Esophagus (tissue), 2 donors: ENCODE results near the gene CCDC73. TPM values are rescaled to one million over a fixed set of nuclear protein-coding genes. Genes with fewer than 3 reads are reported as not detected.

Source experiments
- H3K27ac ChIP-seq, 2 donors: one replicate each; pipeline ENCODE4 v1.5.1; 2013; ENCODE audit warnings: low read depth in 2 of 2, mild to moderate bottlenecking in 2 of 2, inconsistent platforms in 1 of 2, low read length in 1 of 2, moderate library complexity in 1 of 2
- H3K27me3 ChIP-seq, 2 donors: one replicate each; pipeline ENCODE4 v1.6.1; 2013; ENCODE audit warnings: low read length in 2 of 2, control low read depth in 1 of 2, mild to moderate bottlenecking in 1 of 2; ENCODE audit not compliant: insufficient read depth in 2 of 2, control insufficient read depth in 1 of 2
- H3K36me3 ChIP-seq, 2 donors: one replicate each; pipeline ENCODE4 v1.6.1; 2013; ENCODE audit warnings: low read length in 1 of 2; ENCODE audit not compliant: control insufficient read depth in 2 of 2, insufficient read depth in 2 of 2
- H3K4me1 ChIP-seq, 2 donors: one replicate each; pipeline ENCODE4 v1.6.1; 2013; ENCODE audit warnings: low read length in 1 of 2; ENCODE audit not compliant: control insufficient read depth in 2 of 2, insufficient read depth in 2 of 2
- H3K4me3 ChIP-seq, 2 donors: one replicate each; pipeline ENCODE4 v1.5.1; 2013; ENCODE audit warnings: low read length in 2 of 2, mild to moderate bottlenecking in 2 of 2, low read depth in 1 of 2, moderate library complexity in 1 of 2
- H3K9me3 ChIP-seq, 2 donors: one replicate each; pipeline ENCODE4 v1.6.1; 2013; ENCODE audit warnings: mild to moderate bottlenecking in 2 of 2, low read depth in 1 of 2, low read length in 1 of 2, moderate library complexity in 1 of 2; ENCODE audit not compliant: control insufficient read depth in 2 of 2, insufficient read depth in 1 of 2
- WGBS, 2 donors: extraction: QIAGEN DNeasy Blood & Tissue Kit; methylation state at CpG; one replicate each; pipeline ENCODE4 v1.1.7; 2013; 5-methylcytosine and 5-hydroxymethylcytosine counted together
- polyA plus RNA-seq, 2 donors: library from polyadenylated mRNA; stranded (reverse); fragments of 200-250 nt; gene quantifications; one replicate each; pipeline ENCODE4 v1.2.3, GENCODE V29; 2013
- donor health status: healthy with polysubstance abuse.
- donor health status: Bipolar disorder and iron deficiency.

CCDC73 gene
- polyA plus RNA-seq, 2 donors = 0.02 to 0.05 TPM

- Histone ChIP-seq H3K9me3 (no peaks in the 10 kb centered on the region), H3K4me3 (no peak overlapping the region), H3K27ac (no peak overlapping the region), H3K4me1 (no peaks in the 10 kb centered on the region), H3K36me3 (no peaks in the 10 kb centered on the region), H3K27me3 (no peaks in the 10 kb centered on the region)
- WGBS, 2 donors = 49 to 68% methylated on average over 4 of the region's 4 CpGs
Observed at GRCh38 chr11:32569313-32569881, 225.1 kb downstream of the CCDC73 start.

DNA sequence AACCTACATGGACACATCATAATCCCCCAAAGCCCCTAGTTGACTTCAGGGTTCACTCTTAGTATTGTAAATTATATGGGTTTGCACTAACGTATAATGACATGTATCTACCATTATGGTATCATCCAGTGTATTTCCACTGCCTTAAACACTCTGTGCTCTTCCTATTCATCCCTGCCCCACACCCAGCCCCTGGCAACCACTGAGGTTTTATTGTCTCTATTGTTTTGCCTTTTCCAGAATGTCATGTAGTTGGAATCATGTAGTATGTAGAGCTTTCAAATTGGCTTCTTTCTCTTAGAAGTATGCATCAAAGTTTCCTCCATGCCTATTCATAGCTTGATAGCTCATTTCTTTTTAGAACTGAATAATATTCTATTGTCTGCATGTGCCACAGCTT is 227.3 kb downstream of the CCDC73 start:
- Histone ChIP-seq H3K27me3 (peaks cover 0 to 4% of the 10 kb centered on the region in 2 donors), H3K27ac (no peak overlapping the region), H3K9me3 (no peaks in the 10 kb centered on the region), H3K4me3 (no peak overlapping the region), H3K4me1 (no peaks in the 10 kb centered on the region), H3K36me3 (no peaks in the 10 kb centered on the region)
- 70 to 82% methylated on average over 1 of the region's 1 CpG for WGBS, 2 donors

DNA sequence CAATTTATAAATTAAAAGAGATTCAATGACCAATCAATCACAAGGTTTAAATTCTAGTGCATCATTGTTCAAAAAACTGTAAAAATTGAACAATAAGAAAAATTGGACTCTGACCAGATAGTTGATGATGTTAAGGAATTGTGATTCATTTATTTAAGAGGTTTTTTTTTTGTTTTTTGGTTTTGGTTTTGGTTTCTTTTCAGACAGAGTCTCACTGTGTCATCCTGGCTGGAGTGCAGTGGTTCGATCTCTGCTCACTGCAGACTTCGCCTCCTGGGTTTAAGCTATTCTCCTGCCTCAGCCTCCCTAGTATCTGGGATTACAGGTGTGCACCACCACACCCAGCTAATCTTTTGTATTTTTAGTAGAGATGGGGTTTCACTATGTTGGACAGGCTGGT is 227.9 kb downstream of the CCDC73 start:
- Histone ChIP-seq H3K4me3 (no peak overlapping the region), H3K27ac (no peak overlapping the region), H3K27me3 (peaks cover 0 to 4% of the 10 kb centered on the region in 2 donors), H3K4me1 (no peaks in the 10 kb centered on the region), H3K9me3 (no peaks in the 10 kb centered on the region), H3K36me3 (no peaks in the 10 kb centered on the region)
- 90 to 91% methylated on average over 2 of the region's 2 CpGs for WGBS, 2 donors

GRCh38 chr11:32563600-32563959 is 230.9 kb downstream of the CCDC73 start:
- no peak overlapping the region for H3K4me3 ChIP-seq
- no peaks in the 10 kb centered on the region for H3K36me3 ChIP-seq
- H3K27ac ChIP-seq = no peak overlapping the region
- peaks cover 0 to 4% of the 10 kb centered on the region in 2 donors for H3K27me3 ChIP-seq
- H3K4me1 ChIP-seq = no peaks in the 10 kb centered on the region
- H3K9me3 ChIP-seq = no peaks in the 10 kb centered on the region
- 58 to 72% methylated on average over 3 of the region's 3 CpGs for WGBS, 2 donors

DNA sequence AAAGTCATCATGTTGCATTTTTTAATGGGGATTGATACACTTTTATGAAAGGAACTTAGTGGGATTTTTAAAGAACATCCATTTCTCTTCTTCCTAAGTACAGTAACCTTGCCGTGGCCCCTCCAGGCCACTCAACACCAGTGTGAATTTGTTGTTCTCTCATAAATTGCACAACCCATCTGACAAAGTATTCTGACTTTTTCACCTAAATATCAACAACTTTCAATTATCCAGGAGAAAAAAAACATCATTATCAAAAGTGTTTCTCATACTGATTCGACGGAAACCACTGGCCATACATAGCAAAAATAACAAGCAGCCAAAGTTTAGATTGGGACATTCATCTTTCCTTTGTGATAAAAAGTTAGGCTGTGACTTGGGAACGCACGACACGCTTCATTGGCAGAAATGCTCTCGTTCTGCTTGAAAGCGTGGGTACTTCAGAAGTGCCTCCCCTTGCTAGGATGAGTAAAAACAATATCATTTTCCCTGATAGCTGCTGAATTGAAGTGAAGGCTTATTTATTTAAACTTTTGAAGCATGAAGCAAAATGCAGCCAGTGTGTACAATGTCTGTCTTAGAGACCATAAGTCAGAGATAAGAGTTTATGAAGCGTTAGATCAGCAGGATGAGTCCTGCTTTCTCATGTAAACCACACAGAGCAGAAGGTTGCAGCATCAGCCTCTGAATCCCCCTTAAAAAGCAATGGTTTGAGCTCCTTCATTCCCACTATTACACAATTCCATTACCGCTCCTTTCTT is 231.4 kb downstream of the CCDC73 start:
- H3K36me3 ChIP-seq = no peaks in the 10 kb centered on the region
- 53 to 55% methylated on average over 10 of the region's 10 CpGs for WGBS, 2 donors
- H3K27ac ChIP-seq = no peak overlapping the region
- no peaks in the 10 kb centered on the region for H3K9me3 ChIP-seq
- H3K4me1 ChIP-seq = no peaks in the 10 kb centered on the region
- peaks cover 0 to 4% of the 10 kb centered on the region in 2 donors for H3K27me3 ChIP-seq
- no peak overlapping the region for H3K4me3 ChIP-seq

GRCh38 chr11:32561835-32562234 is 232.6 kb downstream of the CCDC73 start:
- Histone ChIP-seq H3K27me3 (peaks cover 0 to 4% of the 10 kb centered on the region in 2 donors), H3K36me3 (no peaks in the 10 kb centered on the region), H3K9me3 (no peaks in the 10 kb centered on the region), H3K4me1 (no peaks in the 10 kb centered on the region), H3K4me3 (no peak overlapping the region), H3K27ac (no peak overlapping the region)
- 91 to 92% methylated on average over 11 of the region's 11 CpGs for WGBS, 2 donors

- Histone ChIP-seq H3K4me1 (no peaks in the 10 kb centered on the region), H3K4me3 (no peak overlapping the region), H3K9me3 (no peaks in the 10 kb centered on the region), H3K36me3 (no peaks in the 10 kb centered on the region), H3K27me3 (no peaks in the 10 kb centered on the region), H3K27ac (no peak overlapping the region)
- WGBS, 2 donors = 83 to 86% methylated on average over 7 of the region's 7 CpGs
Observed at GRCh38 chr11:32555895-32556294, 238.6 kb downstream of the CCDC73 start.

GRCh38 chr11:32555091-32555490 is 239.4 kb downstream of the CCDC73 start:
- no peak overlapping the region for H3K27ac ChIP-seq
- no peaks in the 10 kb centered on the region for H3K27me3 ChIP-seq
- no peaks in the 10 kb centered on the region for H3K36me3 ChIP-seq
- 13 to 24% methylated on average over 4 of the region's 4 CpGs for WGBS, 2 donors
- H3K9me3 ChIP-seq = no peaks in the 10 kb centered on the region
- H3K4me3 ChIP-seq = no peak overlapping the region
- H3K4me1 ChIP-seq = no peaks in the 10 kb centered on the region
